Lower leg skin (tissue), 4 donors: ENCODE results near the gene COL9A3. TPM values are rescaled to one million over a fixed set of nuclear protein-coding genes. Genes with fewer than 3 reads are reported as not detected.
"Not testable (repeated sequence)": the region's sequence is repeated elsewhere in the genome, so short reads cannot be mapped to it uniquely, and the experiment has no call there.

Experiments used
- DNase-seq, 2 donors: peaks; one replicate each; pipeline ENCODE4 v3.0.0-alpha.2; 2019; ENCODE audit warnings: low spot score in 2 of 2
- H3K4me3 ChIP-seq: fragments of 200-600 bp; sonication (generic); 2 replicates; pipeline ENCODE4 v1.5.1; 2017; ENCODE audit warnings: mild to moderate bottlenecking, low read depth; ENCODE audit not compliant: poor library complexity, severe bottlenecking
- CTCF ChIP-seq, 3 donors: fragments of 450-650 bp; IDR thresholded peaks; one replicate each; pipeline ENCODE4 v1.5.1; 2016; ENCODE audit warnings: antibody characterized with exemption in 3 of 3, mild to moderate bottlenecking in 3 of 3, moderate library complexity in 2 of 3
- POLR2A ChIP-seq, 2 donors: fragments of 450-650 bp; IDR thresholded peaks; one replicate each; pipeline ENCODE4 v1.6.1; 2016 to 2017; ENCODE audit warnings: antibody characterized with exemption in 2 of 2, mild to moderate bottlenecking in 1 of 2, moderate library complexity in 1 of 2
- WGBS, 2 donors: methylation state at CpG; one replicate each; pipeline ENCODE4 v1.1.5; 2018; 5-methylcytosine and 5-hydroxymethylcytosine counted together
- intact Hi-C: fragments of 100-400 bp; cut with DNase I; formaldehyde crosslinking; loops from one replicate; pipeline ENCODE4 v1.15.0; 2023; ENCODE audit warnings: low total_unique reads
- total RNA-seq, 4 donors: library from RNA; depleted of rRNA; stranded (reverse); fragments of >200 nt; gene quantifications; one replicate each; pipeline ENCODE4 v1.1.0, GENCODE V29; 2016

COL9A3 gene
- total RNA-seq, 4 donors from 2014 or later, result 5.6 to 14.1 (median 10.8) TPM

GRCh38 chr20:62873681-62874031 is 56.8 kb downstream of the COL9A3 start:
- peak in 1 of 3 donors; percentile 12 for TF ChIP-seq CTCF (IDR thresholded peaks at IDR 0.05)
- H3K4me3 ChIP-seq, DNase-seq: not testable (repeated sequence)
- 4 to 14% methylated on average over 13 to 15 of the region's 15 CpGs for WGBS, 2 donors
- intact Hi-C loops, result loop anchor here (10.0 kb wide), 1 partner anchor 131 kb away; the partner anchor contains the start of gene BHLHE23

- 84 to 88% methylated on average over 10 of the region's 14 CpGs for WGBS, 2 donors
- no peak overlapping the region for H3K4me3 ChIP-seq
- DNase-seq, result no peak
- TF ChIP-seq POLR2A (IDR thresholded peaks at IDR 0.05), result no peak
- intact Hi-C loops, result loop anchor here (10.0 kb wide), 1 partner anchor 130 kb away; the partner anchor contains the start of gene BHLHE23
Observed at GRCh38 chr20:62874964-62875344, 58.1 kb downstream of the COL9A3 start.

GRCh38 chr20:62875419-62876361 is 58.8 kb downstream of the COL9A3 start:
- WGBS, 2 donors, result 32 to 63% methylated on average over 15 to 26 of the region's 34 CpGs
- peak; percentile 73 to 96 for DNase-seq
- H3K4me3 ChIP-seq, result no peak overlapping the region
- intact Hi-C loops, result loop anchor here (10.0 kb wide), 1 partner anchor 129 kb away; the partner anchor contains the start of gene BHLHE23
- TF ChIP-seq POLR2A (IDR thresholded peaks at IDR 0.05) (no peak), CTCF (IDR thresholded peaks at IDR 0.05) (no peak)

- no peak for TF ChIP-seq CTCF (IDR thresholded peaks at IDR 0.05)
- TF ChIP-seq POLR2A (IDR thresholded peaks at IDR 0.05), result no peak
- intact Hi-C loops, result loop anchor here (10.0 kb wide), 1 partner anchor 128 kb away; the partner anchor contains the start of gene BHLHE23
- WGBS, 2 donors, result 57 to 73% methylated on average over 12 of the region's 13 CpGs
- H3K4me3 ChIP-seq, result no peak overlapping the region
- DNase-seq, result no peak
Observed at GRCh38 chr20:62876501-62876901, 59.7 kb downstream of the COL9A3 start.

- TF ChIP-seq CTCF (IDR thresholded peaks at IDR 0.05) (no peak), POLR2A (IDR thresholded peaks at IDR 0.05) (no peak)
- intact Hi-C loops, result loop anchor here (10.0 kb wide), 1 partner anchor 128 kb away; the partner anchor contains the start of gene BHLHE23
- no peak overlapping the region for H3K4me3 ChIP-seq
- 68 to 82% methylated on average over 31 to 33 of the region's 48 CpGs for WGBS, 2 donors
- DNase-seq, result peak; percentile 46 to 94
Observed at GRCh38 chr20:62876902-62877816, 60.3 kb downstream of the COL9A3 start.
